PFSK-1 (cell line): ENCODE measurements around the gene ZNF410.

Experiments
- POLR2AphosphoS5 ChIP-seq: IDR thresholded peaks from 2 replicates; pipeline ENCODE4 v1.6.1; 2012; ENCODE audit warnings: low read depth, mild to moderate bottlenecking, control low read depth, low read length, moderate library complexity
- SIN3A ChIP-seq: IDR thresholded peaks from 2 replicates; pipeline ENCODE4 v1.6.1; 2012; ENCODE audit warnings: mild to moderate bottlenecking, low read length, moderate library complexity, borderline replicate concordance; ENCODE audit not compliant: insufficient read depth
- TAF1 ChIP-seq: IDR thresholded peaks from 2 replicates; pipeline ENCODE4 v1.6.1; 2012; ENCODE audit warnings: low read length, control low read depth, borderline replicate concordance; ENCODE audit not compliant: insufficient read depth
- TF ChIP-seq, protein P1 (sequence below), 2 experiments: IDR thresholded peaks; 2 replicates each; pipeline versions ENCODE4 v1.6.1 to v1.8.0; 2011 to 2012; ENCODE audit warnings: low read depth in 2 of 2, low read length in 2 of 2, control low read depth in 1 of 2, inconsistent platforms in 1 of 2, mild to moderate bottlenecking in 1 of 2, moderate library complexity in 1 of 2; ENCODE audit not compliant: insufficient read depth in 1 of 2

DNA sequence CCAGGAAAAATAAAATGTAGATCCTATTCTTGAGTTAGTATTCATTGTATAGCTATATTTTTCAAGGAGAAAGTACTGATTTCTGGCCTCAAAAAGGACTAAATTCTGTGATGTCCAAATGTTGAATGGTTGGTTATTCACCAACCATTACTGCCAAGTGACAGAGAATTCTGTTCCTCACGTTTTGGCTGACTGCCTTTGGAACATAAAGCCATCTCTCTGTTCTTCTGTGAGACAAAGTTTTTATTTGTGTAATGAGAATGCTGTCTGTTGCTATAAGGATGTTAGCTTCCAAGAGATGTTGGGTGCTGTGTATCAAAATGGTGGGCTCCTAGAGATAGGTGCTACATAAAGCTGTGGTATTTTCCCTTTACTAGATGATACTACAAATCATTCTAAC is 9.3 kb downstream of the ZNF410 start:
- TF ChIP-seq POLR2AphosphoS5 (no peak), TAF1 (no peak), SIN3A (no peak)
- TF ChIP-seq, protein P1, sequence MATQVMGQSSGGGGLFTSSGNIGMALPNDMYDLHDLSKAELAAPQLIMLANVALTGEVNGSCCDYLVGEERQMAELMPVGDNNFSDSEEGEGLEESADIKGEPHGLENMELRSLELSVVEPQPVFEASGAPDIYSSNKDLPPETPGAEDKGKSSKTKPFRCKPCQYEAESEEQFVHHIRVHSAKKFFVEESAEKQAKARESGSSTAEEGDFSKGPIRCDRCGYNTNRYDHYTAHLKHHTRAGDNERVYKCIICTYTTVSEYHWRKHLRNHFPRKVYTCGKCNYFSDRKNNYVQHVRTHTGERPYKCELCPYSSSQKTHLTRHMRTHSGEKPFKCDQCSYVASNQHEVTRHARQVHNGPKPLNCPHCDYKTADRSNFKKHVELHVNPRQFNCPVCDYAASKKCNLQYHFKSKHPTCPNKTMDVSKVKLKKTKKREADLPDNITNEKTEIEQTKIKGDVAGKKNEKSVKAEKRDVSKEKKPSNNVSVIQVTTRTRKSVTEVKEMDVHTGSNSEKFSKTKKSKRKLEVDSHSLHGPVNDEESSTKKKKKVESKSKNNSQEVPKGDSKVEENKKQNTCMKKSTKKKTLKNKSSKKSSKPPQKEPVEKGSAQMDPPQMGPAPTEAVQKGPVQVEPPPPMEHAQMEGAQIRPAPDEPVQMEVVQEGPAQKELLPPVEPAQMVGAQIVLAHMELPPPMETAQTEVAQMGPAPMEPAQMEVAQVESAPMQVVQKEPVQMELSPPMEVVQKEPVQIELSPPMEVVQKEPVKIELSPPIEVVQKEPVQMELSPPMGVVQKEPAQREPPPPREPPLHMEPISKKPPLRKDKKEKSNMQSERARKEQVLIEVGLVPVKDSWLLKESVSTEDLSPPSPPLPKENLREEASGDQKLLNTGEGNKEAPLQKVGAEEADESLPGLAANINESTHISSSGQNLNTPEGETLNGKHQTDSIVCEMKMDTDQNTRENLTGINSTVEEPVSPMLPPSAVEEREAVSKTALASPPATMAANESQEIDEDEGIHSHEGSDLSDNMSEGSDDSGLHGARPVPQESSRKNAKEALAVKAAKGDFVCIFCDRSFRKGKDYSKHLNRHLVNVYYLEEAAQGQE (IDR thresholded peaks at IDR 0.05; ENCODE audit: insufficient read depth in 1 of 2, low read depth in 2 of 2, low read length in 2 of 2), result no peak
